Loucy (cell line): ENCODE measurements around the gene SLC7A10.

Source experiments
- H2AFZ ChIP-seq: fragments of 200-600 bp; sonication (generic); 2 replicates; pipeline ENCODE4 v1.6.0; 2016; ENCODE audit warnings: antibody characterized with exemption, mild to moderate bottlenecking, low read length, moderate library complexity
- H3F3A ChIP-seq: fragments of 200-600 bp; 2 replicates; pipeline ENCODE4 v1.6.0; 2016; ENCODE audit warnings: antibody characterized with exemption, low read depth, mild to moderate bottlenecking
- H3K27me3 ChIP-seq: fragments of 200-600 bp; sonication (generic); 2 replicates; pipeline ENCODE4 v1.6.1; 2014; ENCODE audit warnings: low read length, mild to moderate bottlenecking; ENCODE audit not compliant: insufficient read depth, poor library complexity, severe bottlenecking
- H3K36me3 ChIP-seq: fragments of 200-600 bp; sonication (generic); 2 replicates; pipeline ENCODE4 v1.6.1; 2016; ENCODE audit warnings: low read length; ENCODE audit not compliant: insufficient read depth
- H3K4me1 ChIP-seq: fragments of 200-600 bp; sonication (generic); 2 replicates; pipeline ENCODE4 v1.5.1; 2014; ENCODE audit warnings: low read length, mild to moderate bottlenecking; ENCODE audit not compliant: insufficient read depth, poor library complexity, severe bottlenecking
- H3K4me2 ChIP-seq: fragments of 200-600 bp; sonication (generic); 2 replicates; pipeline ENCODE4 v1.6.0; 2014; ENCODE audit warnings: antibody characterized with exemption, low read length, low read depth, mild to moderate bottlenecking; ENCODE audit not compliant: poor library complexity, severe bottlenecking
- H3K4me3 ChIP-seq: fragments of 200-600 bp; sonication (generic); 2 replicates; pipeline ENCODE4 v1.5.1; 2014; ENCODE audit warnings: low read length, mild to moderate bottlenecking, mixed read lengths; ENCODE audit not compliant: poor library complexity, severe bottlenecking
- H3K79me2 ChIP-seq: fragments of 200-600 bp; sonication (generic); 2 replicates; pipeline ENCODE4 v1.6.1; 2014; ENCODE audit warnings: low read length; ENCODE audit not compliant: insufficient read depth
- H3K9ac ChIP-seq: fragments of 200-600 bp; sonication (generic); 2 replicates; pipeline ENCODE4 v1.6.0; 2014; ENCODE audit warnings: mild to moderate bottlenecking, low read depth, low read length, moderate library complexity; ENCODE audit not compliant: poor library complexity, severe bottlenecking
- H3K9me2 ChIP-seq: fragments of 200-600 bp; sonication (generic); replicated peaks from 2 replicates; pipeline ENCODE4 v1.6.1; 2016; ENCODE audit warnings: low read depth, low read length, mixed read lengths
- H3K9me3 ChIP-seq: fragments of 200-600 bp; sonication (generic); 2 replicates; pipeline ENCODE4 v1.6.1; 2014; ENCODE audit warnings: mild to moderate bottlenecking, antibody characterized with exemption, low read length, low read depth; ENCODE audit not compliant: insufficient read depth
- H4K20me1 ChIP-seq: fragments of 200-600 bp; sonication (generic); 2 replicates; pipeline ENCODE4 v1.6.0; 2014; ENCODE audit warnings: antibody characterized with exemption, low read length, mild to moderate bottlenecking; ENCODE audit not compliant: insufficient read depth, poor library complexity, severe bottlenecking
- CTCF ChIP-seq: fragments of 200-600 bp; sonication (generic); conservative IDR thresholded peaks from 2 replicates; pipeline ENCODE4 v1.5.1; 2014; ENCODE audit warnings: mild to moderate bottlenecking, antibody characterized with exemption, low read length
- EZH2phosphoT487 ChIP-seq: fragments of 200-600 bp; IDR thresholded peaks from 2 replicates; pipeline ENCODE4 v1.6.1; 2018; ENCODE audit warnings: antibody characterized with exemption, mild to moderate bottlenecking, moderate library complexity, borderline replicate concordance

SLC7A10 gene

GRCh38 chr19:33254245-33254824 lies 28.7 kb upstream of the SLC7A10 start:
- Histone ChIP-seq H3K79me2 (no peaks in the 10 kb centered on the region), H4K20me1 (no peaks in the 10 kb centered on the region), H2AFZ (no peak overlapping the region), H3K36me3 (no peaks in the 10 kb centered on the region), H3K4me3 (no peak overlapping the region), H3K9ac (no peak overlapping the region), H3K9me3 (no peaks in the 10 kb centered on the region), H3F3A (no peaks in the 10 kb centered on the region), H3K27me3 (no peaks in the 10 kb centered on the region), H3K9me2 (no peaks in the 10 kb centered on the region), H3K4me2 (no peak overlapping the region), H3K4me1 (peaks cover 7% of the 10 kb centered on the region)
- no peak for TF ChIP-seq CTCF
- TF ChIP-seq EZH2phosphoT487 = no peak

DNA sequence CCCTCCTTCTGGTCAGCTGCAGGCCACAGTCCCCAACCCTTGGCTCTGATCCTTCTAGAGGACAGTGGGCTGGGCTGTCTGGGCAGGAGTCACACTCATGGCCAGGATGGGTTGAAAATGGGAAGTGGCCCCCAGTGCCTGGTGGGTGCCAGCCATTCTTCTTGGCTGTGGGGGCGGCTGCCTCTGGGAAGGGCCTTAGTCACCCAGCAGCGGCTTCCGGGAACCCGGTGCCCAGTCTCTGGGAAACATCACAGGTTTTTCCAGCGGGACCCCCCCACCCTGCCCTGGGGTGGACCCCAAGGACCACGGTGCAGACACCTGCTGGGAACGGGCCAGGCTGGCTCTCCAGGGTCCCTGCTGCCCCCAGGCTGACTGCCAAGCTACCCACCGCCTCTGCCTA lies 27.3 kb upstream of the SLC7A10 start:
- Histone ChIP-seq H3K9ac (no peak overlapping the region), H2AFZ (no peak overlapping the region), H3K9me2 (no peaks in the 10 kb centered on the region), H3K27me3 (no peaks in the 10 kb centered on the region), H4K20me1 (no peaks in the 10 kb centered on the region), H3F3A (no peaks in the 10 kb centered on the region), H3K36me3 (no peaks in the 10 kb centered on the region), H3K4me1 (no peaks in the 10 kb centered on the region), H3K9me3 (no peaks in the 10 kb centered on the region), H3K4me2 (no peak overlapping the region), H3K79me2 (no peaks in the 10 kb centered on the region), H3K4me3 (no peak overlapping the region)
- TF ChIP-seq EZH2phosphoT487 (no peak), CTCF (no peak)

DNA sequence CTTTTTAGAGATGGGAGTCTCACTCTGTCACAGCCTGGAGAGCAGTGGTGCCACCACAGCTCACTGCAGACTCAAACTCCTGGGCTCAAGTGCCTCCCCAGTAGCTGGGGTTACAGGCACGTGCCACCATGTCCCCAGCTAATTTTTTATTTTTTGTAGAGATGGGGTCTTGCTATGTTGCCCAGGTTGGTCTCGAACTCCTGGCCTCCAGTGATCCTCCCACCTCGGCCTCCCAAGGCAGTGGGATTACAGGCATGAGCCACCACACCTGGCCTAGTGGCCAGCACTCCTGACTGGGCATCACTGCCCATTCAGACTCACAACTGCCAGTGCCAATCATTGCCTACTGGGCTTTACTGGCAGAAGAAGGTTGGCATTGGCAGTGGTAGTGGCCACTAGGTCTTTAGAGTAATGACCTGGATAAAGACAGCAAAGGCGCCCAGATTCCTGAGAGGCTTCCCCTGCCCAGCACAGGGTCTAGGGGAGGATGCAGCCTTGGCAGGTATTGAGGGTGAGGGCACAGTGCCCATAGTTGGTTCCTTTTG lies 26.8 kb upstream of the SLC7A10 start:
- H3K27me3 ChIP-seq = no peaks in the 10 kb centered on the region
- no peaks in the 10 kb centered on the region for H3K36me3 ChIP-seq
- H3K4me3 ChIP-seq = no peak overlapping the region
- TF ChIP-seq EZH2phosphoT487 = no peak
- TF ChIP-seq CTCF = no peak
- no peak overlapping the region for H3K9ac ChIP-seq
- H3K9me3 ChIP-seq = no peaks in the 10 kb centered on the region
- H3K4me1 ChIP-seq = no peaks in the 10 kb centered on the region
- no peaks in the 10 kb centered on the region for H3F3A ChIP-seq
- no peak overlapping the region for H2AFZ ChIP-seq
- no peaks in the 10 kb centered on the region for H3K9me2 ChIP-seq
- H3K4me2 ChIP-seq = no peak overlapping the region
- H3K79me2 ChIP-seq = no peaks in the 10 kb centered on the region
- no peaks in the 10 kb centered on the region for H4K20me1 ChIP-seq
